HG02885 (cell line): ENCODE measurements around the gene CYLC2.

Experiments
- ATAC-seq: cut with Tn5 transposase; IDR thresholded peaks from one replicate; pipeline ENCODE4 v1.9.1; 2021; ENCODE audit warnings: mild to moderate bottlenecking; ENCODE audit not compliant: unreplicated experiment, poor library complexity

Gene CYLC2, protein sequence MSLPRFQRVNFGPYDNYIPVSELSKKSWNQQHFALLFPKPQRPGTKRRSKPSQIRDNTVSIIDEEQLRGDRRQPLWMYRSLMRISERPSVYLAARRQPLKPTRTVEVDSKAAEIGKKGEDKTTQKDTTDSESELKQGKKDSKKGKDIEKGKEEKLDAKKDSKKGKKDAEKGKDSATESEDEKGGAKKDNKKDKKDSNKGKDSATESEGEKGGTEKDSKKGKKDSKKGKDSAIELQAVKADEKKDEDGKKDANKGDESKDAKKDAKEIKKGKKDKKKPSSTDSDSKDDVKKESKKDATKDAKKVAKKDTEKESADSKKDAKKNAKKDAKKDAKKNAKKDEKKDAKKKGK

DNA sequence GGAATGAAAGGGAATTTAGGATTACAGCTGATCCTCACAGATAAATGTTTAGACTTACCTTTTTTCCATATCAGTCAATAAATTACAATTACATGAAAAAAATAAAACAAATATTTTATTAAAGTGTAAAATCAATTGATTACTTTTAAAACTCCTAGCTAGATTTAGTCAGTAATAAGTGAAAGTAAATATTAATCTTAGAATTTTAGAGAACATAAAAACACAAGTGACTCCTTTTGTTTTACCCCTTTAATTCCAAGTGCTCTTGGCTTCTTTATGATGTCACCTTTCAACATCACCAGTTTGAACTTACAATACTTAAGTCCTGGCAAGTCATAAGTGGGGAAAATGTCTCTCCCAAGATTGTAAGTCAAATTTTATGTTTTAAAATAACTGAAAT, at the start of gene CYLC2:
Gene CYLC2 (plus strand): TSS at position 301 of the 400 bp plus-strand sequence. CDS start 48 bp downstream, at position 349.
- no peak for ATAC-seq

DNA sequence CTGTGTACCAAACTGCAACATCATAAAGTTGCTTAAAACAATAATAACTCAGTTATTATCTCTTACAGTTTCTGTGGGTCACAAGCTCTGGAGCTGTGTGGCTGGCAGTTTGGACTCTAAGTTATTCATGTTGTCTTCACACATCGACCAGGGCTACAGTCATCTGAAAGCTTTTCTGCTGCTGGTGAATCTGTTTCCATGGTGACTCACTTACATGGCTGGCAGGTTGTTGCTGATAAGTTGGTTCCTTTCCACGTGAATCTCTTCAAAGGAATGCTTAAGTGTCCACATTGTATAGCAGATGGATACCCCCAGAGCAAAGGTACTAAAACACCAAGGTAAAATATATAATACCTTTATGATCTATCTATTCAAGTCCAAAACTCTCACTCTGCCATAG, 44.8 kb upstream of the CYLC2 start:
- no peak for ATAC-seq

DNA sequence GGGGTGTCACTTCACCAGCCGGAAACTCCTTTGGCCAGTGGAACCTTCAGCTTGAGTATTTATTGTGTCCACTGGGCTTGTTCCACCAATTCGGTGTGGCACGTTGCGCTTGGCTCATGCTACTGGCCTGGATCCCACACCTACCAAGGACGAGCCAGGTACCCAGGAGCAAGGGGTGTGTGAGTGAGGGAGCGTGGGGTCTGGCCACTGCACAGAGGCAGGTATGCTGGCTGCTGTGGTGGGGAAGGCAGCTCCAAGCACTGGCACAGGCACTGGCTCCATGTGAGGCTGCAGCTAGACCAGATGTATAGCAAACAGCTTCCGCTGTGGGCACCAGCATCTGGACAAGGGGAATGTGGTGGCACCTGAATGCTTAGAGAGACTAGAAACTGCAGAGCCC, 28.1 kb upstream of the CYLC2 start:
- no peak for ATAC-seq

GRCh38 chr9:102967979-102968378, 27.2 kb upstream of the CYLC2 start:
- ATAC-seq, result no peak

DNA sequence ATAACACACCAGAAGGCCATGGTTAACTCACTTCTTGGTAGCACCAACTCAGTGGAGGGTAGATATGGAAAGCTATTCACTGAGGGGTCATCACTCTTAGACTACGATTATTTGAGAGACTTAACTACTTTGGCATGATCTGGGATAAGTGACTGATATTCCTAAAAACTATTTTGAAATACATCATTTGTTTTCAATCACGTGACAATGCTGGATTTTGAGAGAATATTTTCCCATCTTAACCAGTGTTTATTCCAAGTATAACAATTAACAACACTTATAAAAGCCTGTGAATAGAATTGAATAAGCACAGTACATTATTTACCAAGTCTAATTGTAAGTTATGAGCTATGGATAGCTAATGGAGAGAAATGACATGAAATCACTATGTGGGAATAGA, 22.4 kb upstream of the CYLC2 start:
- no peak for ATAC-seq

- ATAC-seq, result no peak
Measured at GRCh38 chr9:102974530-102974929, 20.6 kb upstream of the CYLC2 start.

DNA sequence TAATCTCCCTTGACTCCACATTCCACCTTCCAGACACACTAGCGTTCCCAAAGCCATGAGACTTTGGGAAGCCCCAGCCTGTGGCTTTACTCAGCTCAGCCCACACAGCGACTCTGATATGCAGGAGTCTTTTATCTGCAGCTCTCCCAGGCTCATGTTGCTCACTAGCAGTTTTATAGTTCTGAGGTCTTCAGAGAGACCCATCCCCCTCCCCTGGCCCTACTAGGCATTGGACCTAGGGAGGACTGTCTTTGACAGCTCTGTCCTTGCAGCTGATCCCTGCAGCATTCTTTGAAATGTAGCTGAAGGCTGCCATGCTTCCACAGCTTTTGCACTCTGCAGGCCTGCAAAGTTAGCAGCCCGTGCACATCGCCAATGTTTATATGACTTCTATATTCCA, 19.9 kb upstream of the CYLC2 start:
- no peak for ATAC-seq

DNA sequence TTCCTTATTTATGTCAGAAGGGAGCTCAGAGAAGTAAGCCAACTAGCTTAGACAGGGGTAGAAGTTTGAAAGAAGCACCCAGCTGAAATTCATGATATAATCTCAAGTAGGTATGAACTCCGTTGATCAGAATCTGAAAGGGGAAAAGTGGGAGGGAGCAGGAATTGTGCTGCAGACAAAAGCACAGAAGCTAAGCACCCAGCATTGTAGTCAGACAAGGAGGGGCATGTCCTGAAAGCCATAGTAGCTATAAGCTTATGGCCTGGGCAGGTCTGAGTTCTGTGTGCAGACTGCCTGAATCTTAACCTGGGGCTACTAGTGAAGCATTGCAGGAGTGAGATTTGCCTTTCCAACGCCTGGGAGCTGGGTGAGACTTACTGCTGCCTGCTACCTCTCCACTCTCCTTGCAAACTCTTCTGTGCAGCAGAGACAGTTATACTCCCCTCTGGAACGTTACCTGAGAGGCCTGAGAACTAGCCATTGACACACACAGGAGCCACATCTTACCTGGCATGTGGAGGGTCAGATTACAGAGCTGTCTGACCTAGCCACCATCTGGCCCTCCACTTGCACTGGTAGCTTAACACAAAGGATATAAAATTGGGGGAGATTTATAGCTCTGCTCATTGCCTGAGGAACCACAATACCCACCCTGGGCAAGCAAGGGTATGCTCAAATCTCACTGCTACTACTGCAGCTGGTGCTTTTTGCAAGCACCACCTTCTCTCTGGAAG, 9.8 kb upstream of the CYLC2 start:
- ATAC-seq, result no peak

GRCh38 chr9:102986425-102986824, 8.7 kb upstream of the CYLC2 start:
- ATAC-seq, result no peak

- no peak for ATAC-seq
Measured at GRCh38 chr9:103003689-103004088, 8.6 kb downstream of the CYLC2 start.

DNA sequence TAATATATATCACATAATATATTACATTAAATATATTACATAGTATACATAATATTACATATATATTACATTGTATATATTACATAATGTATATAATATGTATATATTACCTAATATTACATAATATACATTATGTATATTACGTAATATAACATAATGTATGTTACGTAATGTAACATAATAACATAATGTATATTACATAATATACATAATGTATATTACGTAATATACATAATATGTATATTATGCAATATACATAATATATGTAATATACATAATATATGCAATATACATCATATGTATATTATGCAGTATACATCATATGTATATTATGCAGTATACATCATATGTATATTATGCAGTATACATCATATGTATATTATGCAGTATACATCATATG, 19.1 kb downstream of the CYLC2 start:
- no peak for ATAC-seq

DNA sequence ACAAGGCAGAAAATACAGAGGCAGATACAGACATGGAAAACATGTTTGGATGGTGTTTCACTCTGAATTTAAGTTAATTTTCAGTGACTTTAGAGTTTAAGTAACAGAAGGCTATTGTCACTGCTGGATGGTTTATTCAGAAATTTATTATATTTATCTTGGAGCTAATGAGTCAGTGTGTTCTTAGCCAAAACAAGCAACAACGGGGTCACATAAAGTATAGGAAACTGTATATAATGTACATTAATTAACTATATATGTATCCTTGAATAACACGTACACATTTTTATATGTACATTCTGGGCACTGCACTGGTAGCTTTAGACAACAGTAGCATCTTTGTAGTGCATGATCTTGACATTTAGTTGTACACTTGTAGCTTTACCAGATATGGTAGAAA, 30.7 kb downstream of the CYLC2 start:
- ATAC-seq, result no peak

- ATAC-seq, result no peak
Measured at GRCh38 chr9:103037508-103038477, 42.7 kb downstream of the CYLC2 start.

- no peak for ATAC-seq
Measured at GRCh38 chr9:103041961-103042360, 46.8 kb downstream of the CYLC2 start.
